Adrenal gland (tissue), 12 donors: ENCODE data around the gene SCCPDH. TPM values are rescaled to one million over a fixed set of nuclear protein-coding genes. Genes with fewer than 3 reads are reported as not detected.

ENCODE experiments used
- DNase-seq, 7 donors: peaks; one replicate each; pipeline ENCODE4 v3.0.0-alpha.2; 2019 to 2020
- H3K27ac ChIP-seq, 5 donors: fragments of 200-600 bp; sonication (generic) in 4 of 5; 1 replicate in 3 of 5; 2 replicates in 2 of 5; pipeline versions ENCODE4 v1.5.1 to v1.8.0; 2016 to 2020; ENCODE audit warnings: mild to moderate bottlenecking in 1 of 5
- H3K27me3 ChIP-seq: fragments of 200-600 bp; 2 replicates; pipeline ENCODE4 v1.8.0; 2021
- H3K36me3 ChIP-seq, 2 donors: fragments of 200-600 bp; replicated peaks in 1 of 2; 1 replicate in 1 of 2; 2 replicates in 1 of 2; pipeline versions ENCODE4 v1.5.1 to v1.8.0; 2018 to 2022
- H3K4me1 ChIP-seq, 2 donors: fragments of 200-600 bp; replicated peaks in 1 of 2; 1 replicate in 1 of 2; 2 replicates in 1 of 2; pipeline versions ENCODE4 v1.5.1 to v1.8.0; 2018 to 2021
- H3K4me3 ChIP-seq, 4 donors: fragments of 200-600 bp; sonication (generic) in 3 of 4; one replicate each; pipeline ENCODE4 v1.5.1; 2016 to 2018
- H3K9me3 ChIP-seq, 3 donors: fragments of 200-600 bp; sonication (generic) in 1 of 3; replicated peaks in 1 of 3; 1 replicate in 2 of 3; 2 replicates in 1 of 3; pipeline versions ENCODE4 v1.5.1 to v1.8.0; 2016 to 2021
- CTCF ChIP-seq, 6 experiments: fragments of 450-650 bp in 4 of 6; fragments of 200-600 bp in 2 of 6; sonication (generic) in 1 of 6; IDR thresholded peaks; 1 replicate in 5 of 6; 2 replicates in 1 of 6; pipeline versions ENCODE4 v1.5.1 to v1.8.0; 2016 to 2021; ENCODE audit warnings: antibody characterized with exemption in 6 of 6, mild to moderate bottlenecking in 2 of 6, moderate library complexity in 1 of 6
- POLR2A ChIP-seq, 2 donors: fragments of 450-650 bp; IDR thresholded peaks; one replicate each; pipeline ENCODE4 v1.6.1; 2017; ENCODE audit warnings: antibody characterized with exemption in 2 of 2, mild to moderate bottlenecking in 2 of 2, moderate library complexity in 1 of 2
- WGBS, 4 donors: extraction: QIAGEN DNeasy Blood & Tissue Kit in 2 of 4; methylation state at CpG; one replicate each; pipeline versions ENCODE4 v1.1.5 to v1.1.7; 2013 to 2017; 5-methylcytosine and 5-hydroxymethylcytosine counted together
- intact Hi-C, 2 donors: fragments of 100-400 bp; cut with DNase I; formaldehyde crosslinking; loops; one replicate each; pipeline versions ENCODE4 v1.14.1 to v1.15.0; 2022 to 2023
- polyA plus RNA-seq, 3 donors: library from polyadenylated mRNA; stranded (reverse); fragments of 200-250 nt in 2 of 3; fragments of 350-450 nt in 1 of 3; fragmentation: Illumina TruSeq in 1 of 3; extraction: RNeasy Lipid Tissue Mini Kit (QIAGEN cat#74804) in 1 of 3; gene quantifications; one replicate each; pipeline ENCODE4 v1.2.3, GENCODE V29; 2013 to 2014
- small RNA-seq, 2 donors: library from RNA; depleted of rRNA; stranded (forward); fragments of <200 nt; gene quantifications; one replicate each; pipeline ENCODE3, GENCODE V24; 2016
- total RNA-seq, 9 donors: library from RNA; depleted of rRNA in 4 of 9; stranded (reverse); fragments of >200 nt in 4 of 9; fragments of 120-200 nt in 1 of 9; fragmentation: NEBNext Ultra II Directional in 1 of 9; extraction: Animal tissue kit (Norgen Biotek cat#: 25700) in 1 of 9; gene quantifications; one replicate each; pipeline versions ENCODE4 v1.1.0 to v1.2.4, GENCODE V29; 2013 to 2023
- donor health status: healthy with polysubstance abuse.
- donor health status: Bipolar disorder and iron deficiency.
- donor health status: DM: yes; HTN: yes; CAD: no.
- donor health status: DM: no; HTN: no; CAD: no.
- donor health status: DM: no; HTN: no; CAD: no.
- donor health status: DM: yes; HTN: yes; CAD: no.

SCCPDH gene
- total and polyA plus RNA-seq, 12 donors, result 12.0 to 180 (median 60.7) TPM

- Histone ChIP-seq H3K9me3 (no peaks in the 10 kb centered on the region), H3K4me3 (no peak overlapping the region), H3K4me1 (no peaks in the 10 kb centered on the region), H3K27ac (no peak overlapping the region), H3K27me3 (no peaks in the 10 kb centered on the region), H3K36me3 (no peaks in the 10 kb centered on the region)
- 62 to 75% (median 71%) methylated on average over 11 of the region's 11 CpGs for WGBS, 4 donors
- DNase-seq, result no peak
- intact Hi-C loops, result no loop called here
- TF ChIP-seq POLR2A (IDR thresholded peaks at IDR 0.05) (no peak), CTCF (IDR thresholded peaks at IDR 0.05) (no peak)
Measured at GRCh38 chr1:246815693-246816270, 91.6 kb downstream of the SCCPDH start.

Small RNAs within 50 kb of the gene (small RNA-seq; reads per million reads assigned to genes)
- 0 reads per million in 2 donors for gene AC113174.1

Other genes with a start within 250 kb of the SCCPDH start
- gene SMYD3, start 217.1 kb upstream of the SCCPDH start, total RNA-seq, result 10 to 100 TPM; 13.5 to 78.2 (median 27.9) TPM
- 10 to 100 TPM; 16.8 to 29.9 (median 25.6) TPM for gene SMYD3, start 217.1 kb upstream of the SCCPDH start, polyA plus RNA-seq
- 10 to 100 TPM; 15.1 to 32.5 (median 27.5) TPM for gene TFB2M, start 158.1 kb upstream of the SCCPDH start, total RNA-seq
- 10 to 100 TPM in 1 of 3 donors, 1 to 10 TPM in 2; 6.0 to 44.8 (median 7.2) TPM for gene TFB2M, start 158.1 kb upstream of the SCCPDH start, polyA plus RNA-seq
- gene CNST, start 158.0 kb upstream of the SCCPDH start, total RNA-seq, result 10 to 100 TPM; 22.6 to 85.6 (median 59.3) TPM
- gene CNST, start 158.0 kb upstream of the SCCPDH start, polyA plus RNA-seq, result 10 to 100 TPM; 11.4 to 27.3 (median 13.9) TPM
- gene AHCTF1, start 207.5 kb downstream of the SCCPDH start, total RNA-seq, result 10 to 100 TPM; 21.2 to 42.6 (median 29.7) TPM
- 10 to 100 TPM in 2 of 3 donors, 1 to 10 TPM in 1; 10.0 to 27.4 (median 11.5) TPM for gene AHCTF1, start 207.5 kb downstream of the SCCPDH start, polyA plus RNA-seq